ENCODE results near the gene KRT4.

GRCh38 chr12:52835271-52836041 is 21.5 kb upstream of the KRT4 start:
- no peak for TF ChIP-seq CTCF (conservative IDR thresholded peaks at IDR 0.05; ENCODE audit: low read length)
- no peak for TF ChIP-seq EZH2phosphoT487 (IDR thresholded peaks at IDR 0.05; ENCODE audit: borderline replicate concordance, low read depth, low read length)
